Activated CD4-positive, alpha-beta T cell treated with anti-CD3 and anti-CD28 coated beads for 4 hours (primary cell): ENCODE measurements around the gene AKR1A1.
"Not testable (repeated sequence)": the region's sequence is repeated elsewhere in the genome, so short reads cannot be mapped to it uniquely, and the experiment has no call there.

Experiments
- DNase-seq, 2 donors: peaks; one replicate each; pipeline ENCODE4 v3.0.0-alpha.2; 2020

AKR1A1 gene

DNA sequence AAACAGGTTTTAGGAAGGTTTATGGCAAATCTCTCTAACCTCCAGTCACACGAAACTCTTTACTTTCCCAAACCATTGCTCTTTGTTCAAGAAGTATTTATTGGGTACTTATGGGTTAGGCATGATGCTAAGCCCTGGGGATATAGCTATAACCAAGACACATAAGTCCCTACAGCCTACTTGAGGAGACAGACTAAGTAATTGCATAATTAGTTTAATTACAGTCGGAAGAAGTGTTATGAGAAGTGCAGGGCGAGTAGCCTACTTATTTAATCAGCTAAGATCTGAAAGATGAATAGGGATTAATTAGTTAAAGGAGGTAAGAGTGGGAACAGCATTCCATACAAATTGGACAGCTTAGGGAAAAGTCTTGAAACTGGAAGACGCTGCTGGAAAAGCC, 20.0 kb downstream of the AKR1A1 start:
- no peak for DNase-seq

DNA sequence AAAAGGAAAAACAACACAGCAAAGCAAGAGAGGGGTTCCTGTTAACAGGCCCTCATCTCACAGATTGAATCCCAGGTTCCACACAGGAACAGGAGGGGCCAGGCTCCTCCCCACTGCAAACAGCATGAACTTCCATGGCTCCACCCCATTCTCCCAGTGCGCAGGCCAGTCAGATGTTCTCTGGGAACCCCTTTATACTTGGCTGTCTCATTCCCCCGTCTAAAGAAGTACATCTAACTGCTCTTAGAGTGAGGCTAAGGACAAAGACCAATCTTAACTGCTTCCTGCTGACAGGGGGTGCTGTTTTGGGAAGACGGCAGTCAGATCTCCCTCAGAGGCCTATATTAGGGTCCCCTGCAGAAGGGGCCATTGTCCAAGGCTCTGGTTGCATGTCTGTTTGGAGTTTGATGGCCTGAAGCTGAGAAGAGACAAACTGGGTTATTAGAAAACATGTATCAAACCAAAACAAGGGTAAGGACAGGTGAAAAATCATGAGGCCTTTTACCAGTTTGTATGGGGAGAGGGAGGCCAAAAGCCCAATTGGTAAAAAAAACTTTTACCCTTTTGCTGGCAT, 22.7 kb downstream of the AKR1A1 start:
- DNase-seq: no peak

DNA sequence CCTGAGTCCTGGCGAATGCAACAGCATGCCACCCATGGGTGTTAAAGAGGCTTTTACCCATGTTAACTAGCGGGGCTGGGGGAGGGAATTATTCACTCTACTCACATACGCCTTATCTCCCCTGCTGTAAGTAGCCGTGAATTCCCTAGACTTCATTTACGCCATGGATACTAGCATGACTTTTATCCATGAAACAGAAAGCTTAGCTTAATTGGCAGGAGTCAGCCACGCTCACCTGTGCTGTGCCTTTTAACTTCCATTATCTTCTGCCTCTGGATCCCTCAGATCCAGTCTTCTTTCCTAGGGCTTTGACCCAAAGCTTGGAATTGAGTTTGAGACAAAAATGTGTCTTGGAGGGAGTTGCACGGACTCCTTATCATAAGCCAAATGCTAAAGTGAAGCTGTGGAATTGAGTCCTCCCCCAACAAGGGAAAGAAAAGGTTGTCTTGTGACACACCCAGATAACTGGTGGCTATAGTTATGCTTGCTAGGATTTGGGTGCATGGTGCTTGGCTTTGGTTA, 23.5 kb downstream of the AKR1A1 start:
- DNase-seq: no peak

DNA sequence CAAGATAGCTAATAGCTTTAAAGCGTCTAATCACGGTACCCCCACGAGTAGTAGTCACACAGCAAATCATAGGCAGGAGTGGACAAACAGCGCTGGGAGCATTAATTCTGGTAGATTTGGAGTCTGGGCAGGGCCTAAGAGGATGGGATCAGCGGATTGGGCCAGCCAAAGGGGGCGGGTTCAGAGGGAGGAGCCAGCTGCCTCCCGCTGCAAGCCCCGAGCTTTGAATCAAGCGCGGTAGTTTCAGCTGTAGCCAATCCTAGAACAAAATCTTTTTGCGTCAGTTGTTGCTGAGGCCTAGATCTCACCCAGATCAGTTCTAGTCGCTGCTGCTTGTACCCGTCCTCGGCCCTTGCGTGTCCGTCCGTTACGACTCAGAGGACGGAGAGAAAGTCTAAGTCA, 32.6 kb downstream of the AKR1A1 start:
- peak; percentile 91 to 93 for DNase-seq

DNA sequence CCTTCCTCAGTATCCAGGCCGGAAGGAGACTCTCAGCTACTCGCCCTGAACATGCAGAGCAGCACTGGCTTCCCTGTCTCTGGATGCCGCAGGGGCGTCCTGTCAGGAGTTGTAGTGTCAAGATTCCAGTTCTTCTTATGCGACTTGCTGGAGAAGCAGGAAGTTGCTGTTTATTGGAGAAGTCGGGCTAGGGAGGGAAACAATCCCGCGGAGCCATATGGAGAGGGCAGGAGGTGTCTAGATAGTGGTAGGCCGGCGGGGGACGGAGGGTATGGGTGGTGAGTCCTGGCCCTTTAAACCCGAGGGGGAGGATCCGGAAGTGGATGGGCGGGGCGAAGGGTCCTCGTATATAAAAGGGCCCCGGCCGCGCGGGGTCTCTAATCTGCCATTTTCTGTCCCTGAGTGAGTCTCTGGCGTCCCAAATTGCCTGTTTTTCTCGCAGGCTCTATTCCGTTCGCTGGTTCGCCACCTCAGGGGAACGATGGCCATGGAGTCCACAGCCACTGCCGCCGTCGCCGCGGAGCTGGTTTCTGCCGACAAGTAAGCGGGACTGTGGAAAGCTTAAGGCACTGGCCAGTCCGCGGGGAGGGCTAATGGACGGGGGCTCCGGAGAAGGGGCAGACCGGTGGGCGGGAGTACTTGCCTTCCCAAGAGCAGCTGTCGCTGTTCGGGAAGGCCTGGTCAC, 33.2 kb downstream of the AKR1A1 start, which contains the start of gene NASP:
NASP (plus strand) TSS at position 376 of the 685 bp plus-strand sequence; CDS start at position 482, 106 bp downstream.
- peak; percentile 89 to 93 for DNase-seq

DNA sequence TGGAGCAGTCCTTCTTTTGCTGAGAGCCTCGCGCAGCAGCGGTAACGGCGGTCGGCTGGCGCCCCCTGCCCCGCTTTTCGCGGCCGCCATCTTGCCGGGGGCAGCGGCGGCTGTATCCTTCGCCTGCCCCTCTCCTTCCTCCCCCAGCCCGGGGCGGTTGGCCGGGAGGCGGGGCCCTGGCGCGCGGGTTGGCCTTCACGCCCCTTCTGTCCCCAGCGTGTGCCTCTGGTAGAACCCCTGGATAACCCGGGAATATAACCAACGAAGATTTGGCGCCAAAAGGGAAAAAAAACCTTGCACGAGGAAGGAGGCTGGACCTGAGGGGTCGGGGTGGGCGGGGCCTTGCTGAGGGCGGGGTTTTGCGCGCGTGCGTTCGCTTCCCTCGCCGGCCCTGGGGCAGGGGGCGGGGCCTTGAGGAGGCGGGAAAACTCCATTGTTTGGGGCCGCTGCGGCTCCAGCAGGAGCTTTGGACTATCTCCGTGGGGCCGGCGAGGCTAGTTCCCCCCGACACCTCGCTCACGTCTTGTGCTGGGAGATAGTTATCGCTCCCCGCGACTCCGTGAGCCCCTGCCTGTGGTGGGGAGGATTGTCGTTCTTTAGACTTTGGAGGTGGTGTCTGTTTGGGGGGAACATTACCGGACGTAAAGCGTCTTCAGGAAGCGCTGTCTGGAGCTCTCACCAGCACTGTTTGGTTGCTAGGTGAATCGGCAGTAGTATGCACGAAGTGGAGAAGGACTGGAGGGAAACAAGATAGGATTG, 33.9 kb downstream of the AKR1A1 start:
- peak; percentile 81 to 85 for DNase-seq

DNA sequence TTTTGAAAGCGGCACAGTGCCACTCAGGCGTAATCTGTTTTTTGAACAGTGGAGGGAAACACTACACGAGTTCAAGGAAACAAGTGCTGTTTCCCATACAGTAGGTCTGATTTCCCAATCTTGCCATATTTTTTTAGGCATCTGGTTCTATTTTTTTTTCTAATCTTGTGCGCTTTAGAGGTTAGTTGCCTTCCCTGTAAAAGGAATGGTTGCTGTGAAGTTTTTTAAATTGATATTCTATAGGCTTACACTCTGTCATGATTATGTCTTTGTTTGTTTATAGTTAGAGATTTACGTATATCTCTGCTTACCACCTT, 34.4 kb downstream of the AKR1A1 start:
- DNase-seq: no peak

DNA sequence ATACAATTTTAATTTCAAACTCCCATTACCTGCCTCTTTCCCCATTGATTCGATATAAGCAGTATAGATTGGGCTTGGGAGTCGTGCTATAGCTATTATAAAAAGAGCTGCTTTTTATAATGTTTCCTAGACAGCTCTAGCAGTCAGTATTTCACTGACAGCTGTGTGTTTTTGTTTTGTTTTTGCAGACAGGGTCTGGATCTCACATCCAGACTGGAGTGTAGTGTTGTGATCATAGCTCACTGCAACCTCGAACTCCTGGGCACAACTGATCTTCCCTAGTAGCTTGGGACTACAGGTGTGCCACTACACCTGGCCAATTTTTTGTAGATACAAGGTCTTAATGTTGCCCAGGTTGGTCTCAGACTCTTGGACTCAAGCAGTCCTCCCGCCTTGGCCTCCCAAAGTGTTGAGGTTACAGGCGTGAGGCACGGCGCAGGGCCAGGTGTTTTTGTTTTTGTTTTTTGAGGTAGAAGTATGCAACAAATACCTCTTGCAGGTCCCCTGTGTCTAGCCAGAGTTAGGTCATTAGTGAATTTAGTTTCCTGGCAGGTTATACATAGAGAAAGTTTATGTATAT, 35.0 kb downstream of the AKR1A1 start:
- DNase-seq: no peak

DNA sequence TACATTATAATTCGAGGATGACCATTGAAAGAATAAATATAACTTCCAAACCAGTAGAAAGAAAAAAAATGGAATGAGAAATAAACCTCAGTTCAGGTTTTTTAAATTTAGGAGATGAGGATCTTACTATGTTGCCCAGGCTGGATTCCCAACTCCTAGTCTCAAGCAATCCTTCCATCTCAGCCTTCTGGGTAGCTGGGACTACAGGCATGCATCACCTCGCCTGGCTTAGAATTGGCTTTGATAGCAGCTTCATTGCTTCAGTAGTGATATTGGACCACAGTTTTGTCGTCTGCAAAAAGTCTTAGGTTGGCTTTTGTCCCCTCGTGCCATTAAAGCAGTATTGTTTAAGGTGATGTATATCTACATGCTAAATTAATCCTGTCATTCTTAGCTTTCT, 36.1 kb downstream of the AKR1A1 start:
- DNase-seq: no peak

DNA sequence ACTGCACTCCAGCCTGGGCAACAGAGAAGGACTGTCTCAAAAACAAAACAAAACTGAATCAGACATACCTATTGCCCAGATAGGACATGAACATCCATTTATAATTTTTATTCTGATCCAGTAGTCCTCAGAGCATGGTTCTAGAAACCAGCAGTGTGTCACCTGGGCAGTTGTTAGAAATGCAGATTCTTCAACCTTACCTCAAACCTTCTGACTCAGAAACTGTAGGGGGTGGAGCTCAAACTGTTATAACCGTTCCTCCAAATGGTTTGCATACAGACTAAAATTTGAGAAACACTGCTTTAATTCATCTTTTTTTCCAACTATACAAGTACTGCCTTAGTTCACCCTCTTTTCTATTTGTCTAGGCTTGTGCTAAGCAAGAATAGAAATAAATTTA, 39.2 kb downstream of the AKR1A1 start:
- no peak for DNase-seq

DNA sequence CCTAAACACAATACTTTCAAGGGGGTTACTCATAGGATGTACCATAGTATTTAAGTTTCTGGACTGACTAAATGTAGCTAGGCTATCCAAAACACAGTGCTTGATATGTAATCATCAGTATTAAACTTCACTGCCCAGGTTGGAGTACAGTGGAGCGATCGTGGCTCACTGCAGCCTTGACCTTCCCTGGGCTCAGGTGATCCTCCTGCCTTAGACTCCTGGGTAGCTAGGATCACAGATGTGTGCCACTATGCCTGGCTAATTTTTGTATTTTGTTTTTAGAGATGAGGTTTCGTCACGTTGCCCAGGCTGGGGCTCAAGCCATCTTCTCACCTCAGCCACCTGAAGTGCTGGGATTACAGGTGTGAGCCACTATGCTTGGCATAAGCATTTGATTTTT, 43.8 kb downstream of the AKR1A1 start:
- DNase-seq: no peak

DNA sequence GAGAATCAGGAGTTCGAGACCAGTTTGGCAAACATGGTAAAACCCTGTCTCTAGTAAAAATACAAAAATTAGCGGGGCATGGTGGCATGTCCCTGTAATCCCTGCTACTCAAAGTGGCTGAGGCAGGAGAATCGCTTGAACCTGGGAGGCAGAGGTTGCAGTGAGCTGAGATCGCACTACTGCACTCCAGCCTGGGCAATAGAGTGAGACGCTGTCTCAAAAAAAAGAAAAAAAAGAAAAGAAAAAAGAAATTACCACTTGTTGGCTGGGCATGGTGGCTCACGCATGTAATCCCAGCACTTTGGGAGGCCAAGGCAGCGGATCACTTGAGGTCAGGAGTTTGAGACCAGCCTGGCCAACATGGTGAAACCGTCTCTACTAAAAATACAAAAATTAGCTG, 46.1 kb downstream of the AKR1A1 start:
- not testable (repeated sequence) for DNase-seq

DNA sequence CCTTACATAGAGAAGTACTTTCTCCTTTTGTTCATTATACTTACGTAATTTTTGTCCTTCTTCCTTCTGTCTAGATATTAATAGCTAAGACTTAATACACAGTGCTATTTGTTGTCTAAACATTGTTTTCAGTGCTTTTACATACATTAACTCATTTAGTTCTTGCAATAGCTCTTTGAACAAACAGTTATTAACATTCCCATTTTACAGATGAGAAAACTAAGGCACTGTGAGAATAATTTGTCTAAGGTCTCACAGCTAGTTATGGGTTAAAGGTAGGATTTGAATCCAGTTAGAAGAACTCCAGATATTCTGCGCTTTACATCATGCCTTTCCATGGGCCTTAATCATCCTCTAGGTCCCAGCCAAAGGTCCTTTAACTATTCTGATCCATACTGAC, 53.6 kb downstream of the AKR1A1 start:
- no peak for DNase-seq

DNA sequence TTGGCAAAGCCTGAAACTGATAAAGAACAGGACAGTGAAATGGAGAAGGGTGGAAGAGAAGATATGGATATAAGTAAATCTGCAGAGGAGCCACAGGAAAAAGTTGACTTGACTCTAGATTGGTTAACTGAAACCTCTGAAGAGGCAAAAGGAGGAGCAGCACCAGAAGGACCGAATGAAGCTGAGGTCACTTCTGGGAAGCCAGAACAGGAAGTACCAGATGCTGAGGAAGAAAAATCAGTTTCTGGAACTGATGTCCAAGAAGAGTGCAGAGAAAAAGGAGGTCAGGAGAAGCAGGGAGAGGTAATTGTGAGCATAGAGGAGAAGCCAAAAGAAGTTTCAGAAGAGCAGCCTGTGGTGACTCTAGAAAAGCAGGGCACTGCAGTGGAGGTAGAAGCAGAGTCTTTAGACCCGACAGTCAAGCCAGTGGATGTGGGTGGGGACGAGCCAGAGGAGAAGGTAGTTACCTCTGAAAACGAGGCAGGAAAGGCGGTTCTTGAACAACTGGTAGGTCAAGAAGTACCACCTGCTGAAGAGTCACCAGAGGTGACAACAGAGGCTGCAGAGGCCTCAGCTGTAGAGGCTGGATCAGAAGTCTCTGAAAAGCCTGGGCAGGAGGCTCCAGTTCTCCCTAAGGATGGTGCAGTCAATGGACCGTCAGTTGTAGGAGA, 56.9 kb downstream of the AKR1A1 start:
- DNase-seq: no peak

DNA sequence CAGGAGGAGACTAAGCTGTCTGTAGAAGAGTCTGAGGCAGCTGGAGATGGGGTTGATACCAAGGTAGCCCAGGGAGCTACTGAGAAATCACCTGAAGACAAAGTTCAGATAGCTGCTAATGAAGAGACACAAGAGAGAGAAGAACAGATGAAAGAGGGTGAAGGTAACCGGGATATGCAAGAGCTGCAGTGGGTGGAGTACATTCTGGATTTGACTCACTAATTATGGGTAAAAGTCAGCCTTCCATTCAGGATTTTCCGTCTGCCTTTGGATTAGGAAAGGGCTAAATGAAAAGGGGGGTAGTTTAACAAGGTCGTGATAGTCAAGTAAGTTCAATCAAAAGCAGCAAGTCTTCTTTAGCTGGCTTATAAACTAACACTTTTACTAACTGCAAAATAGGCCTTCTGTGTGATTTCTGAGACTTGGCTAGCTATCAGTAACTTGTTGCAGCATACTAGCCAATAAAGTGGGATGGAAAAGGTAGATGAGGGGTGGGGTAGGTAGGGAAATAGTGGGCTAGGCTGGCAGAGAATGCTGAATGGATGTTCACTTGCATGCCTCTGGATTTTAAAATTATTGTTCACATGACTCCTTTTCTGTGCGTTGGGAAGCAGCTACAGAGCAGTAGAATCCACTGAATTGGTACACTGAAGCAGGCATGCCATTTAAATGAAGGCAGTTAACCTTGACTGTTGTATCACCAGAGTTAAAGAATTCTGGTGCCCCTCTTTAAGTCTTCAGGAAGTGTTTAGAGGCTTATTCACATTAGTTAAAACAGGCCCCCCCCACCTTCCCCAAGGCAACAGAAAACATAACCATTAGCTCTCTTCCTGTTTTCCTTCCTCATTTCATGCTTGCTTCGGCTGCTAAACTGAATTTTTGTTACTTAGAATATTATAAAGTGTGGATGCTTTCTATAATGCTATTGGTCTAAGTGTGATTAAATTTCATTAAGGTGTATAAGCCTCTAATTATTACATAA, 57.8 kb downstream of the AKR1A1 start:
- no peak for DNase-seq

DNA sequence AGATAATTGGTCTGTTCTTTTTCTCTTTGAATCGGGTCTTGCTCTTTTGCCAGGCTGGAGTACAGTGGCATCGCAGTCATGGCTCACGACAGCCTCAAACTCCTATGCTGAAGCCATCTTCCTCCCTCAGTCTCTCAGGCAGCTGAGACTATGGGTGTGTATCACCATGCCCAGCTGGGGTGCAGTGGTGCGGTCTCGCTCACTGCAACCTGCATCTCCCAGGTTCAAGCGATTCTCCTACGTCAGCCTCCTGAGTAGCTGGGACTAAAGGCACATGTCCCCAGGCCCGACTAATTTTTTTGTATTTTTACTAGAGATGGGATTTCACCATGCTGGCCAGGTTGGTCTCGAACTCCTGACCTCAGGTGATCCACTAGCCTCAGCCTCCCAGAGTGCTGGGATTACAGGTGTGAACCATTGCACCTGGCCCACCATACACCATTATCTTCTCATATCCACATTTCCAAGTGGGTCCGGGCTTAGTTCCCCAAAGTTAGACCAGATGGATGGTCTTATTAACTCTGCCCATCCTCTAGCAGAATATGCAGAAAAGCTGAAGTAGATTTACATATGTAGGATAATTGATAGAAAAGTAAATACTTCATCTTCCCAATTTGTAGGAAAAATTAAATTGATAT, 60.1 kb downstream of the AKR1A1 start:
- DNase-seq: no peak

DNA sequence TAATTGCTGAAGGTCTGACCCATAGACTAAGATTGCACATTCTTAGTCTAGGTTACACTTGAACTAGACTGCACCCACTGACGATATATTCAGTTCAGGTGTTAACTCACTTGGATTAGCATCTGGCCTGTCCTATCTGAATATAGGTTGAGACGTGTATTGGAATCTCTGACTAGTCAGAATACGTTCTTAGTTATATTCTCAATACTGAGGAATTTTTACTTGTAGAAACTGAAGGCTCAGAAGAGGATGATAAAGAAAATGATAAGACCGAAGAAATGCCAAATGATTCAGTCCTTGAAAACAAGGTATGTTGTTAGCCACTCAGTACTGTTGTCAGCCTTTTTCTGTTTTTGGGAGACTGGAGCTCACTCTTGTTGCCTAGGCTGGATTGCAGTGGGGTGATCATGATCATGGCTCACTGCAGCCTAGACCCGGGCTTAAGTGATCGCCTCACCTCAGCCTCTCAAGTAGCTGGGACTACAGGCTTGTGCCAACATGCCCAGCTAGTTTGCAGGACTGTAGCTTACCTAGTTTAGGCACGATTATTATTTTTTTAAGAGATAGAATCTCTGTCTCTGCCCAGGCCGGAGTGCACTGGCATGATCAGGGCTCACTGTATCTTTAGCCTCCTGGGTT, 62.4 kb downstream of the AKR1A1 start:
- no peak for DNase-seq

DNA sequence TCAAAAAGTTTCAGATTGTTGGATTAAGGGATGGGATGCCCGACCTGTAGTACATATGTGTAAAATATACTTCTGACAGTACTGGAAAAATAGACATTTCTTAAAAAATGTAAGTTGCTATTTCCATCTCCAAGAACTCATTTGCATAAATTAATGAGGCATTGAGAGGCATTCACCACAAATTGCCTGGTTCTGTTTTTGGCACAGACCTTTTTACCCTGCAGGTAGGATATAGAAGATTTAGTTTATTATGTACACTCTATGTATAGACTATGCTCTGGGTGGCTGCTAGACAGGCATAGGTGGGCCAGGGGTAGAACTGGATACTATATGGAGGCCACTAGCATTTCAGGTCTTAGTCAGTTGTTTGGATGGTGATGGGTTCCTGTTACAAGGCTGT, 65.3 kb downstream of the AKR1A1 start:
- no peak for DNase-seq

DNA sequence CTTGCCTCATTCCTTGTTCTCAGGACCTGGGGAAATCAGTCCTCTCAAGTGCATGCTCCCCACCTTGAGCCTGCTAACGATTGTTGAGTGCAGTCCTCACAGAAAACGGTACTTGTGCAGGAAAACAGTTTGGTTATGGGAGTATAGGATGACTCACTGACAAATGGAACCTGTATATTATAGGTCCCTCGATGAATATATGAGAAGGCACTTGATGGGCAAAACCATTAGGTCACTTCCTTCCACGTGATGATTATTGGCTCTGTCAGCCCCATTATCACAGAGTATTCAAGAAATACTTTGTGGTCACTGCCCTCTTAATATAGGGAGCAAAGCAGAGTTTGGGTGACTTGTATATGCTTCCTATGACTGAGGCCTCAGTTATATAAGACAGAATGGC, 67.0 kb downstream of the AKR1A1 start:
- DNase-seq: no peak

DNA sequence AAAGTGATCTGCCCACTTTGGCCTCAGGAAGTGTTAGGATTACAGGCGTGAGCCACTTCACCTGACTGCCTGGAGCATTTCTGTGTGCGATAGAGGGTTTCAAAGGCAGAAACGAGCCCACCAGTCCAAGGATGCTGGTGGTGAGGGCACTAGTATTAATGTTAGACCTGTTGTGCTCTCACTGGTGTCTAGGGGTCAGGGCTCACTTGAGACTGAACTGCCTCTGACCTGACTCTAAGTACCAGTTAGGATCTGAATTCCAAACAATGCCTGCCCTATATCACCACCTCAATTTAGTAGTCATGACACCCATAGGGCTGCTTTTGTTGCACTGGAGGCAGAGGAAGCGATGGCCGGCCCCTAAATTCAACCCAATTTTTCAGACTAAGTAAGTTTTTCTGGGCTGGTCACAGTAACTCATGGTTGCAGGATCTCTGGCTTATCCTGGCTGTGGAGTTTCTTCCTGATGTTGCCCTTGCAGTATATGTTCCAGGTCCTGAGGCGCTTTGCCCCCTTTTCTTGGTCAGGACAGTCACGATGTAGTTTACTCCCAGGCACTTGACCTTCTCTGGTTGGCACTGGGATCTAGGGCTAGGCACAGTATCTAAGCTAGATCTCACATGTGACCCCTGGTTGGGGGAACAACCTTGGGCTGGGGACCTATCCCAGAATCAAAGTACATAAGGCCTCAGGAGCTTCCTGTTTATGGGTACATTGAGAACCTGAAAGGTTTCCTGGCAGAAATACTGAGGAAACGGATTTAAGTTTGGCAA, 68.7 kb downstream of the AKR1A1 start:
- no peak for DNase-seq
